GM12878 (cell line): Measurements from ENCODE around the gene ALKBH2. TPM values are rescaled to one million over a fixed set of nuclear protein-coding genes. Genes with fewer than 3 reads are reported as not detected.
"Not testable (repeated sequence)": the region's sequence is repeated elsewhere in the genome, so short reads cannot be mapped to it uniquely, and the experiment has no call there.

Experiments used
- ATAC-seq: fragments of 200-7000 bp; cut with Tn5 transposase; 3 replicates; pipeline ENCODE4 v1.9.1; 2020; ENCODE audit warnings: mild to moderate bottlenecking, moderate library complexity
- BruUV-seq: library from RNA; stranded (reverse); fragments of 400-500 nt; replicated peaks from 2 replicates; lab custom pipeline; 2021; lab: Mats Ljungman, UMichigan
- CTCF ChIA-PET: fragments of 300-600 bp; sonication (Branson Sonifier 250); formaldehyde crosslinking; extraction: SDS; loops from one replicate; lab custom pipeline; 2021; ENCODE audit warnings: inconsistent platforms; lab: Yijun Ruan, JAX
- POLR2A ChIA-PET: fragments of 350-600 bp; formaldehyde crosslinking; extraction: SDS; loops from one replicate; lab custom pipeline; 2021; ENCODE audit warnings: inconsistent platforms; lab: Charles Lee
- RAD21 ChIA-PET: fragments of 300-600 bp; sonication (Branson Sonifier 250); formaldehyde crosslinking; loops from one replicate; lab custom pipeline; 2023; ENCODE audit warnings: antibody characterized with exemption; ENCODE audit not compliant: unreplicated experiment; lab: Charles Lee
- SMC1A ChIA-PET: fragments of 300-600 bp; sonication (Branson Sonifier 250); formaldehyde crosslinking; loops from one replicate; lab custom pipeline; 2023; ENCODE audit not compliant: unreplicated experiment, uncharacterized antibody; lab: Charles Lee
- DNase-seq: peaks from one replicate; pipeline ENCODE4 v3.0.0-alpha.2; 2011; ENCODE audit warnings: low read depth, low spot score
- FAIRE-seq: peaks from 3 replicates; lab custom pipeline; 2011; peaks lifted over from hg19 to GRCh38; lab: Jason Lieb, UNC
- H2AFZ ChIP-seq: 2 replicates; pipeline ENCODE4 v1.6.0; 2011; ENCODE audit warnings: low read depth, low read length, control low read depth; ENCODE audit not compliant: control insufficient read depth
- H3K27ac ChIP-seq: 2 replicates; pipeline ENCODE4 v1.5.1; 2011; ENCODE audit warnings: control low read depth; ENCODE audit not compliant: control insufficient read depth, insufficient read depth
- H3K27me3 ChIP-seq, 2 experiments: replicated peaks in 1 of 2; 2 replicates each; pipeline versions ENCODE4 v1.6.0 to v1.6.1; 2011; ENCODE audit warnings: low read length in 1 of 2; ENCODE audit not compliant: control insufficient read depth in 2 of 2, insufficient read depth in 2 of 2
- H3K36me3 ChIP-seq, 2 experiments: 2 replicates each; pipeline ENCODE4 v1.5.1; 2011; ENCODE audit warnings: low read length in 1 of 2; ENCODE audit not compliant: control insufficient read depth in 2 of 2, insufficient read depth in 2 of 2
- H3K4me1 ChIP-seq: 2 replicates; pipeline ENCODE4 v1.6.1; 2011; ENCODE audit warnings: mild to moderate bottlenecking, low read length, moderate library complexity, mixed read lengths; ENCODE audit not compliant: control insufficient read depth, insufficient read depth
- H3K4me2 ChIP-seq: 2 replicates; pipeline ENCODE4 v1.6.0; 2011; ENCODE audit warnings: control low read depth; ENCODE audit not compliant: control insufficient read depth, insufficient read depth
- H3K4me3 ChIP-seq: fragments of 200-600 bp; sonication (generic); 2 replicates; pipeline ENCODE4 v1.5.1; 2016
- H3K79me2 ChIP-seq: 2 replicates; pipeline ENCODE4 v1.6.0; 2011; ENCODE audit warnings: low read length; ENCODE audit not compliant: control insufficient read depth, insufficient read depth
- H3K9ac ChIP-seq: 2 replicates; pipeline ENCODE4 v1.8.0; 2011; ENCODE audit warnings: low read length, control low read depth, mixed read lengths; ENCODE audit not compliant: control insufficient read depth, insufficient read depth
- H3K9me3 ChIP-seq: replicated peaks from 3 replicates; pipeline ENCODE4 v1.5.1; 2011; ENCODE audit warnings: mild to moderate bottlenecking, low read length; ENCODE audit not compliant: control insufficient read depth, insufficient read depth
- H4K20me1 ChIP-seq: 2 replicates; pipeline ENCODE4 v1.6.0; 2011; ENCODE audit not compliant: control insufficient read depth, insufficient read depth
- ATF7 ChIP-seq: fragments of 450-650 bp; IDR thresholded peaks from 2 replicates; pipeline ENCODE4 v1.6.1; 2016; ENCODE audit warnings: low read depth, mild to moderate bottlenecking
- FOXM1 ChIP-seq: IDR thresholded peaks from 2 replicates; pipeline ENCODE4 v1.6.1; 2012; ENCODE audit warnings: low read depth, mild to moderate bottlenecking, inconsistent platforms, low read length, moderate library complexity
- MEF2B ChIP-seq: fragments of 450-650 bp; IDR thresholded peaks from 2 replicates; pipeline ENCODE4 v1.6.1; 2018; ENCODE audit warnings: mild to moderate bottlenecking, moderate library complexity; ENCODE audit not compliant: partially characterized antibody, poor library complexity, severe bottlenecking
- MXI1 ChIP-seq: fragments of 150-350 bp; IDR thresholded peaks from 2 replicates; pipeline ENCODE4 v1.6.1; 2011; ENCODE audit warnings: low read depth, mild to moderate bottlenecking, inconsistent platforms, low read length, improper control_type of control experiment
- PAX8 ChIP-seq: fragments of 450-650 bp; IDR thresholded peaks from 2 replicates; pipeline ENCODE4 v1.6.1; 2017; ENCODE audit warnings: mild to moderate bottlenecking, moderate library complexity
- PKNOX1 ChIP-seq: fragments of 450-650 bp; IDR thresholded peaks from 2 replicates; pipeline ENCODE4 v1.6.1; 2016; ENCODE audit warnings: mild to moderate bottlenecking
- POLR2A ChIP-seq: IDR thresholded peaks from 2 replicates; pipeline ENCODE4 v1.6.1; 2011; ENCODE audit warnings: low read depth, mild to moderate bottlenecking, low read length
- RAD51 ChIP-seq: fragments of 450-650 bp; IDR thresholded peaks from 2 replicates; pipeline ENCODE4 v1.6.1; 2016; ENCODE audit warnings: moderate library complexity, mild to moderate bottlenecking, inconsistent platforms
- RELB ChIP-seq: fragments of 450-650 bp; IDR thresholded peaks from 2 replicates; pipeline ENCODE4 v1.6.1; 2017; ENCODE audit warnings: low read depth, mild to moderate bottlenecking, moderate library complexity
- TCF3 ChIP-seq: IDR thresholded peaks from 2 replicates; pipeline ENCODE4 v1.6.1; 2012; ENCODE audit warnings: low read depth, mild to moderate bottlenecking, low read length, borderline replicate concordance; ENCODE audit not compliant: insufficient read depth
- WGBS: methylation state at CpG from one replicate; pipeline ENCODE4 v1.1.6; 2016; ENCODE audit warnings: low lambda C conversion rate; ENCODE audit not compliant: insufficient replicate concordance, insufficient coverage; ENCODE audit errors: missing lambda C conversion rate; 5-methylcytosine and 5-hydroxymethylcytosine counted together
- in situ Hi-C: fragments of 300-500 bp; cut with MboI; formaldehyde crosslinking; loops from 9 replicates; pipeline ENCODE4 v1.14.3; 2018; ENCODE audit warnings: mixed read lengths
- intact Hi-C: fragments of 100-400 bp; cut with micrococcal nuclease; formaldehyde crosslinking; loops from one replicate; pipeline ENCODE4 v1.14.2; 2022; ENCODE audit not compliant: unreplicated experiment
- polyA plus RNA-seq, 11 experiments: library from polyadenylated mRNA; depleted of rRNA in 4 of 11; unstranded in 6 of 11; stranded (reverse) in 5 of 11; fragments of >200 nt; fragmentation: Nextera tagmentation in 4 of 11; fragmentation: Illumina TruSeq in 1 of 11; extraction: Ambion mirVana in 4 of 11; extraction: Trizol in 1 of 11; gene quantifications; 1 replicate in 1 of 11; 2 replicates in 10 of 11; pipeline versions ENCODE4 v1.2.1 to v1.2.3, GENCODE V29; 2011 to 2016; ENCODE audit warnings: inconsistent platforms in 2 of 11, missing spikeins in 2 of 11, low read depth in 1 of 11
- total RNA-seq, 4 experiments: library from RNA; depleted of rRNA in 3 of 4; stranded (reverse); fragments of >200 nt in 3 of 4; fragmentation: Illumina TruSeq in 1 of 4; extraction: Trizol in 1 of 4; gene quantifications; 2 replicates each; pipeline versions ENCODE4 v1.2.1 to v1.2.3, GENCODE V29; 2013 to 2021

The ALKBH2 gene
- total and polyA plus RNA-seq, 10 of the 15 experiments (the other 5 are each of a cell fraction or from before 2014, with no cell fraction given): 5.6 to 40.3 (median 31.2) TPM

- H3K27me3 ChIP-seq, H3K4me1 ChIP-seq, ATAC-seq, H4K20me1 ChIP-seq, DNase-seq, H3K36me3 ChIP-seq, BruUV-seq, H3K9me3 ChIP-seq, in situ Hi-C loops, FAIRE-seq: not testable (repeated sequence)
- Histone ChIP-seq H3K9ac (peak overlapping the region; percentile 72), H3K4me3 (peak overlapping the region; percentile 83), H3K4me2 (peak overlapping the region; percentile 80), H3K79me2 (peaks cover 14% of the 10 kb centered on the region), H3K27ac (peak overlapping the region; percentile 89), H2AFZ (peak overlapping the region; percentile 76)
- 20% methylated on average over 4 of the region's 4 CpGs for WGBS
- 0 out of 2 replicates have a peak, but pooled peaks have one; percentile 5 for TF ChIP-seq TCF3
- TF ChIP-seq ATF7: peak; percentile 5; the same call in 1 of the 2 replicates
- ChIA-PET POLR2A (interaction anchor here (0.9 to 1.1 kb wide), 2 partner anchors 39 to 41 kb away, joined by 3 to 5 read pairs; partner anchors contain the start of gene ALKBH2), RAD21 (interaction anchor here (0.8 kb wide), 1 partner anchor 39 kb away, joined by 4 read pairs; the partner anchor contains the start of gene ALKBH2), SMC1A (interaction anchor here (0.6 to 2.1 kb wide), 4 partner anchors 39 to 390 kb away, joined by 3 to 5 read pairs (median 4); no protein-coding TSS in a partner anchor), CTCF (interaction anchor here (4.0 kb wide), 1 partner anchor 39 kb away, joined by 33 read pairs; the partner anchor contains the start of gene ALKBH2)
- intact Hi-C loops: loop anchor here (2.0 kb wide), 1 partner anchor 39 kb away; the partner anchor contains the start of gene ALKBH2
Observed at GRCh38 chr12:109054124-109054513, 39.2 kb downstream of the ALKBH2 start.

GRCh38 chr12:109053382-109054123 is 39.7 kb downstream of the ALKBH2 start:
- ChIA-PET RAD21 (no interaction called here), CTCF (interaction anchor here (4.0 kb wide), 1 partner anchor 39 kb away, joined by 33 read pairs; the partner anchor contains the start of gene ALKBH2)
- peak overlapping the region; percentile 76 for H2AFZ ChIP-seq
- TF ChIP-seq RELB: 0 out of 2 replicates have a peak, but pooled peaks have one; percentile 33
- peak; percentile 60; the same call in 1 of the 2 replicates for TF ChIP-seq MXI1
- TF ChIP-seq PAX8: 0 out of 2 replicates have a peak, but pooled peaks have one; percentile 35
- peak; percentile 8 for TF ChIP-seq MEF2B
- TF ChIP-seq FOXM1: no peak
- peak; percentile 48; the same call in 1 of the 2 replicates for TF ChIP-seq RAD51
- TF ChIP-seq POLR2A: peak; percentile 60
- TF ChIP-seq ATF7: peak; percentile 93
- TF ChIP-seq PKNOX1: peak; percentile 77

More at GRCh38 chr12:109053382-109054123, 39.7 kb downstream of the ALKBH2 start:
- H3K4me2 ChIP-seq: peak overlapping the region; percentile 80
- POLR2A ChIA-PET: interaction anchor here (1.1 to 1.5 kb wide), 2 partner anchors 41 to 196 kb away, joined by 3 read pairs; partner anchors contain the start of gene SSH1
- peaks cover 8% of the 10 kb centered on the region; the same call in 1 of the 2 replicates for H3K4me1 ChIP-seq
- H3K79me2 ChIP-seq: peaks cover 14% of the 10 kb centered on the region
- peak overlapping the region; percentile 83 for H3K4me3 ChIP-seq
- SMC1A ChIA-PET: interaction anchor here (0.6 to 2.1 kb wide), 5 partner anchors 10 to 389 kb away, joined by 3 to 5 read pairs (median 3); no protein-coding TSS in a partner anchor
- peak; percentile 81 for ATAC-seq
- DNase-seq: peak; percentile 28
- in situ Hi-C loops: no loop called here
- no peaks in the 10 kb centered on the region for H3K36me3 ChIP-seq
- no peaks in the 10 kb centered on the region for H3K27me3 ChIP-seq
- intact Hi-C loops: loop anchor here (2.0 kb wide), 1 partner anchor 39 kb away; the partner anchor contains the start of gene ALKBH2
- peak overlapping the region; percentile 89 for H3K27ac ChIP-seq
- BruUV-seq: TSS peak; percentile 95
- peak overlapping the region; percentile 72 for H3K9ac ChIP-seq
- H4K20me1 ChIP-seq: no peaks in the 10 kb centered on the region
- H3K9me3 ChIP-seq: no peaks in the 10 kb centered on the region
- under 1% methylated on average over 9 of the region's 9 CpGs for WGBS
- FAIRE-seq: peak; percentile 71
